ENCODE results near the gene ST14. TPM values are rescaled to one million over a fixed set of nuclear protein-coding genes. Genes with fewer than 3 reads are reported as not detected.
A peak's percentile ranks its signal among the peaks of the same experiment; 100 is the strongest.

ST14 gene
- total and polyA plus RNA-seq, 5 donors from 2014 or later = 0.05 to 0.06 TPM; not detected in 3

GRCh38 chr11:130215531-130216220 lies 56.1 kb downstream of the ST14 start:
- no peak overlapping the region for H3K27ac ChIP-seq (ENCODE audit: insufficient read depth, low read length, poor library complexity, severe bottlenecking)
- DNase-seq = no peak
- no peak overlapping the region for H3K27ac Mint-ChIP-seq
- no peaks in the 10 kb centered on the region for H3K9me3 ChIP-seq (ENCODE audit: control insufficient read depth in 2 of 2, low read length in 2 of 2)
- no peaks in the 10 kb centered on the region for H3K36me3 ChIP-seq (ENCODE audit: control insufficient read depth, insufficient read depth, low read length)
- no peaks in the 10 kb centered on the region for H3K27me3 Mint-ChIP-seq
- no peaks in the 10 kb centered on the region for H3K27me3 ChIP-seq (ENCODE audit: control insufficient read depth, insufficient read depth, low read length)
- H3K36me3 Mint-ChIP-seq = no peaks in the 10 kb centered on the region
- no peak overlapping the region for H3K4me3 Mint-ChIP-seq
- H3K4me3 ChIP-seq (ENCODE audit: low read depth, low read length) = no peak overlapping the region
- no peaks in the 10 kb centered on the region for H3K9me3 Mint-ChIP-seq
- no peaks in the 10 kb centered on the region for H3K4me1 Mint-ChIP-seq
- H3K4me1 ChIP-seq (ENCODE audit: control insufficient read depth, insufficient read depth, low read length, poor library complexity, severe bottlenecking) = peaks cover 4% of the 10 kb centered on the region
- no peak for ATAC-seq (ENCODE audit: low read depth in 2 of 2)

- no peaks in the 10 kb centered on the region for H3K27me3 Mint-ChIP-seq
- Histone ChIP-seq H3K4me1 (ENCODE audit: control insufficient read depth, insufficient read depth, low read length, poor library complexity, severe bottlenecking) (peaks cover 4% of the 10 kb centered on the region), H3K36me3 (ENCODE audit: control insufficient read depth, insufficient read depth, low read length) (no peaks in the 10 kb centered on the region), H3K27ac (ENCODE audit: insufficient read depth, low read length, poor library complexity, severe bottlenecking) (no peak overlapping the region), H3K4me3 (ENCODE audit: low read depth, low read length) (no peak overlapping the region), H3K27me3 (ENCODE audit: control insufficient read depth, insufficient read depth, low read length) (no peaks in the 10 kb centered on the region), H3K9me3 (ENCODE audit: control insufficient read depth in 2 of 2, low read length in 2 of 2) (no peaks in the 10 kb centered on the region)
- H3K36me3 Mint-ChIP-seq = no peaks in the 10 kb centered on the region
- H3K4me3 Mint-ChIP-seq = no peak overlapping the region
- no peak for ATAC-seq (ENCODE audit: low read depth in 2 of 2)
- H3K27ac Mint-ChIP-seq = no peak overlapping the region
- no peaks in the 10 kb centered on the region for H3K4me1 Mint-ChIP-seq
- H3K9me3 Mint-ChIP-seq = no peaks in the 10 kb centered on the region
- DNase-seq = no peak
Measured at GRCh38 chr11:130216221-130216550, 56.6 kb downstream of the ST14 start.

GRCh38 chr11:130216591-130217132 lies 57.1 kb downstream of the ST14 start:
- Histone ChIP-seq H3K27ac (ENCODE audit: insufficient read depth, low read length, poor library complexity, severe bottlenecking) (no peak overlapping the region), H3K36me3 (ENCODE audit: control insufficient read depth, insufficient read depth, low read length) (no peaks in the 10 kb centered on the region), H3K4me3 (ENCODE audit: low read depth, low read length) (no peak overlapping the region), H3K9me3 (ENCODE audit: control insufficient read depth in 2 of 2, low read length in 2 of 2) (no peaks in the 10 kb centered on the region), H3K27me3 (ENCODE audit: control insufficient read depth, insufficient read depth, low read length) (no peaks in the 10 kb centered on the region), H3K4me1 (ENCODE audit: control insufficient read depth, insufficient read depth, low read length, poor library complexity, severe bottlenecking) (peaks cover 4% of the 10 kb centered on the region)
- DNase-seq (no peak), ATAC-seq (ENCODE audit: low read depth in 2 of 2) (no peak)
- no peaks in the 10 kb centered on the region for H3K27me3 Mint-ChIP-seq
- H3K4me3 Mint-ChIP-seq = no peak overlapping the region
- no peak overlapping the region for H3K27ac Mint-ChIP-seq
- no peaks in the 10 kb centered on the region for H3K36me3 Mint-ChIP-seq
- H3K4me1 Mint-ChIP-seq = no peaks in the 10 kb centered on the region
- H3K9me3 Mint-ChIP-seq = no peaks in the 10 kb centered on the region

DNA sequence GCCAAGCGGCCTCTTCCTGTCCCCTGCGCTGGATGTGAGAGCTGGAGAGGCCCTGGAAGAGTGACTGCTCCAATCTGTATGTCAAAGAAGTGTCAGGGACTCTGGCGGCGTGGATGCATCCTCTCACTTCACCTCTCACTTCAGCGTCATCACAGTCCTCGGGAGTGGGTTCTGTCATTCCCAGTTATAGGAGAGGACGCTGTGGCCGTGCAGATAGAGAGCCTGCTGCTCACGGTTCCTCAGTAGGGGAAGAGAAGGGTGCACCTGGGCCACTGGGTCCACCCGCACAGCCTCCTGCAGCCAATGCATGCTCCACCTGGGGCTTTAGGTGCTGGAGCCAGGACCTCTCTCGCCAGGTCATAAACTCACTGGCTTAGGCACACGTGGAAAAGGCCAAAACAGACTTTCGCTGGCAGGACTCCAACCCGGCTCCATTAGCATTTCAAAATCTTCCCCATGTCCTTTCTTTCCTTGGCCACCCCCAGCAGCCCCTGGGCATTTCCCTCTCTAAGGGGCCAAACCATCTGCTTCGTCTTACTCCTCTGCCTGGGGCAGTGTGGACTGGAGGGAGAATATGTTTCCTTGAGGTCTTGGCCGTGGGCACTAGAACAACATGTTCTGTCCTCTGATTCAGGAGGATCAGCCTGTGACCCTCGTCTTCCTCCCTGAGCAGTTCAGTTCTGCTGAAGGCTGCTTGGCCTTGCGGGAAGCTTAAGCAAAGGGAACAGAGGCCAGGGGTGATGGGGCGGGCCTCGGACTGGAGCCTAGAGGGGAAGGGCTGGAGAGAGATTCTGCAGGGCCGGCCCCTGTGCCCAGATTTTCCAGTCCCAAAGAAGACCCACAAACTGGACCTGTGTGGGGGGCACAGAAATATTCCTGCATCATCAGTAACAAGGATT lies 57.8 kb downstream of the ST14 start:
- H3K4me3 Mint-ChIP-seq = no peak overlapping the region
- DNase-seq = no peak

DNA sequence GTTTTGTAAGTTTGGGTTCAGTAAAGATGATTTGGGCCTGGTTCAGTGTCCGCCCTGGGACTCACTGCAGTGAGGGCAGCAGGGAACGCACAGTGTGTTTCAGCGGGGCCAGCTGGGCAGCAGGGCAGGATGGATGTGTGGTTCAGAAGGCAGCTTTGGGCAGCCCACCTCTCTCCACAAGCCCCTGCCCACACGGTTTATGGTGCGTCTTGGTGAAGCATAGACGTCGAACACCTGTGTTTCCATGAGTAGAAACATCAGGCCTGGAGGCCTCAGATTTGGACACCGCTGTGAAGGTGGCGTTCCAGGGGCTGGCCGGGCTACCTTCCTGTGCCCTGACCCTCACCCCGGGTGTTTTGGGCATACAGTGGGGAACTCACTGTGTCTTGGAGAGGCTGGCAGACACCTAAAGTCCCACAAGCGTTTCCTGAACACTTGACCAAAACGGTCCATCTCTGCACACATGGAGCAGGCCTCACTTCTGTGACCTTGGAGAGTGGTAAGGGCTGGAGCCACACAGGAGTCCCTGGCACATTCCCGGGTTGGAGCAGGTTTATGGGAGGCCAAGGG lies 59.0 kb downstream of the ST14 start:
- H3K4me1 Mint-ChIP-seq = peaks cover 0 to 6% (median 0%) of the 10 kb centered on the region in 4 donors
- Histone ChIP-seq H3K4me3 (ENCODE audit: low read depth, low read length) (no peak overlapping the region), H3K27me3 (ENCODE audit: control insufficient read depth, insufficient read depth, low read length) (no peaks in the 10 kb centered on the region), H3K36me3 (ENCODE audit: control insufficient read depth, insufficient read depth, low read length) (no peaks in the 10 kb centered on the region), H3K4me1 (ENCODE audit: control insufficient read depth, insufficient read depth, low read length, poor library complexity, severe bottlenecking) (no peaks in the 10 kb centered on the region), H3K27ac (ENCODE audit: insufficient read depth, low read length, poor library complexity, severe bottlenecking) (no peak overlapping the region), H3K9me3 (ENCODE audit: control insufficient read depth in 2 of 2, low read length in 2 of 2) (no peaks in the 10 kb centered on the region)
- no peaks in the 10 kb centered on the region for H3K9me3 Mint-ChIP-seq
- ATAC-seq (ENCODE audit: low read depth in 2 of 2) (no peak), DNase-seq (no peak)
- no peaks in the 10 kb centered on the region for H3K36me3 Mint-ChIP-seq
- no peaks in the 10 kb centered on the region for H3K27me3 Mint-ChIP-seq
- H3K4me3 Mint-ChIP-seq = no peak overlapping the region
- no peak overlapping the region for H3K27ac Mint-ChIP-seq

More for the DNA sequence above, 57.8 kb downstream of the ST14 start:
- ATAC-seq (ENCODE audit: low read depth in 2 of 2) = no peak
- Mint-ChIP-seq H3K9me3 (no peaks in the 10 kb centered on the region), H3K27me3 (no peaks in the 10 kb centered on the region), H3K27ac (no peak overlapping the region), H3K36me3 (no peaks in the 10 kb centered on the region), H3K4me1 (no peaks in the 10 kb centered on the region)
- peaks cover 4% of the 10 kb centered on the region for H3K4me1 ChIP-seq (ENCODE audit: control insufficient read depth, insufficient read depth, low read length, poor library complexity, severe bottlenecking)
- H3K27me3 ChIP-seq (ENCODE audit: control insufficient read depth, insufficient read depth, low read length) = no peaks in the 10 kb centered on the region
- no peak overlapping the region for H3K4me3 ChIP-seq (ENCODE audit: low read depth, low read length)
- H3K27ac ChIP-seq (ENCODE audit: insufficient read depth, low read length, poor library complexity, severe bottlenecking) = no peak overlapping the region
- H3K9me3 ChIP-seq (ENCODE audit: control insufficient read depth in 2 of 2, low read length in 2 of 2) = no peaks in the 10 kb centered on the region
- no peaks in the 10 kb centered on the region for H3K36me3 ChIP-seq (ENCODE audit: control insufficient read depth, insufficient read depth, low read length)

- Mint-ChIP-seq H3K4me1 (peaks cover 0 to 6% (median 0%) of the 10 kb centered on the region in 4 donors), H3K9me3 (no peaks in the 10 kb centered on the region), H3K36me3 (no peaks in the 10 kb centered on the region), H3K27me3 (no peaks in the 10 kb centered on the region), H3K27ac (peak overlapping the region in 1 of 3 donors; percentile 35), H3K4me3 (no peak overlapping the region)
- Histone ChIP-seq H3K4me3 (ENCODE audit: low read depth, low read length) (no peak overlapping the region), H3K4me1 (ENCODE audit: control insufficient read depth, insufficient read depth, low read length, poor library complexity, severe bottlenecking) (no peaks in the 10 kb centered on the region), H3K9me3 (ENCODE audit: control insufficient read depth in 2 of 2, low read length in 2 of 2) (no peaks in the 10 kb centered on the region), H3K27me3 (ENCODE audit: control insufficient read depth, insufficient read depth, low read length) (no peaks in the 10 kb centered on the region), H3K36me3 (ENCODE audit: control insufficient read depth, insufficient read depth, low read length) (no peaks in the 10 kb centered on the region), H3K27ac (ENCODE audit: insufficient read depth, low read length, poor library complexity, severe bottlenecking) (no peak overlapping the region)
- DNase-seq (no peak), ATAC-seq (ENCODE audit: low read depth in 2 of 2) (no peak)
Measured at GRCh38 chr11:130219148-130219547, 59.6 kb downstream of the ST14 start.

GRCh38 chr11:130220311-130221035 lies 60.9 kb downstream of the ST14 start:
- ATAC-seq (ENCODE audit: low read depth in 2 of 2) (no peak), DNase-seq (no peak)
- Mint-ChIP-seq H3K4me1 (peaks cover 0 to 6% (median 2%) of the 10 kb centered on the region in 4 donors), H3K27me3 (no peaks in the 10 kb centered on the region), H3K9me3 (no peaks in the 10 kb centered on the region), H3K4me3 (no peak overlapping the region), H3K27ac (no peak overlapping the region), H3K36me3 (peaks cover 3% of the 10 kb centered on the region)
- Histone ChIP-seq H3K27me3 (ENCODE audit: control insufficient read depth, insufficient read depth, low read length) (no peaks in the 10 kb centered on the region), H3K4me1 (ENCODE audit: control insufficient read depth, insufficient read depth, low read length, poor library complexity, severe bottlenecking) (no peaks in the 10 kb centered on the region), H3K9me3 (ENCODE audit: control insufficient read depth in 2 of 2, low read length in 2 of 2) (no peaks in the 10 kb centered on the region), H3K27ac (ENCODE audit: insufficient read depth, low read length, poor library complexity, severe bottlenecking) (no peak overlapping the region), H3K4me3 (ENCODE audit: low read depth, low read length) (no peak overlapping the region), H3K36me3 (ENCODE audit: control insufficient read depth, insufficient read depth, low read length) (no peaks in the 10 kb centered on the region)
